ENCODE measurements around the gene RAPGEF1.
"Not testable (repeated sequence)": the region's sequence is repeated elsewhere in the genome, so short reads cannot be mapped to it uniquely, and the experiment has no call there.

RAPGEF1 gene

GRCh38 chr9:131727795-131728545 is 11.9 kb downstream of the RAPGEF1 start:
- no peak for DNase-seq (ENCODE audit: low read depth)

- DNase-seq (ENCODE audit: low read depth) = no peak
Measured at GRCh38 chr9:131727184-131727759, 12.6 kb downstream of the RAPGEF1 start.

- no peak for DNase-seq (ENCODE audit: low read depth)
Measured at GRCh38 chr9:131724683-131725082, 15.2 kb downstream of the RAPGEF1 start.

GRCh38 chr9:131723632-131724031 is 16.2 kb downstream of the RAPGEF1 start:
- DNase-seq (ENCODE audit: low read depth) = no peak

GRCh38 chr9:131722255-131722654 is 17.6 kb downstream of the RAPGEF1 start:
- DNase-seq (ENCODE audit: low read depth) = no peak

GRCh38 chr9:131721076-131721475 is 18.8 kb downstream of the RAPGEF1 start:
- DNase-seq (ENCODE audit: low read depth) = no peak

GRCh38 chr9:131720330-131720729 is 19.5 kb downstream of the RAPGEF1 start:
- no peak for DNase-seq (ENCODE audit: low read depth)

- DNase-seq (ENCODE audit: low read depth) = no peak
Measured at GRCh38 chr9:131719262-131719908, 20.5 kb downstream of the RAPGEF1 start.

GRCh38 chr9:131717719-131718460 is 22.0 kb downstream of the RAPGEF1 start:
- DNase-seq (ENCODE audit: low read depth) = no peak

GRCh38 chr9:131715906-131716305 is 24.0 kb downstream of the RAPGEF1 start:
- no peak for DNase-seq (ENCODE audit: low read depth)

- no peak for DNase-seq (ENCODE audit: low read depth)
Measured at GRCh38 chr9:131714821-131715220, 25.1 kb downstream of the RAPGEF1 start.

GRCh38 chr9:131714161-131714646 is 25.7 kb downstream of the RAPGEF1 start:
- no peak for DNase-seq (ENCODE audit: low read depth)

GRCh38 chr9:131713016-131713415 is 26.9 kb downstream of the RAPGEF1 start:
- DNase-seq (ENCODE audit: low read depth) = no peak

GRCh38 chr9:131712151-131712716 is 27.6 kb downstream of the RAPGEF1 start:
- DNase-seq (ENCODE audit: low read depth) = no peak

GRCh38 chr9:131709771-131710431 is 30.0 kb downstream of the RAPGEF1 start:
- no peak for DNase-seq (ENCODE audit: low read depth)

GRCh38 chr9:131709010-131709770 is 30.7 kb downstream of the RAPGEF1 start:
- not testable (repeated sequence) for DNase-seq (ENCODE audit: low read depth)

- DNase-seq (ENCODE audit: low read depth) = no peak
Measured at GRCh38 chr9:131708226-131709002, 31.5 kb downstream of the RAPGEF1 start.

GRCh38 chr9:131707733-131708157 is 32.1 kb downstream of the RAPGEF1 start:
- DNase-seq (ENCODE audit: low read depth) = no peak

- no peak for DNase-seq (ENCODE audit: low read depth)
Measured at GRCh38 chr9:131707050-131707449, 32.8 kb downstream of the RAPGEF1 start.

- no peak for DNase-seq (ENCODE audit: low read depth)
Measured at GRCh38 chr9:131706608-131706970, 33.3 kb downstream of the RAPGEF1 start.

Data from stimulated activated CD8-positive, alpha-beta memory T cell treated with anti-CD3 and anti-CD28 coated beads, Interleukin-12 subunit alpha, Interleukin-12 subunit beta, amount 100 ng/mL, for 4 hours (primary cell).